Measurements from ENCODE around the gene TNPO3.

- TF ChIP-seq CTCF (IDR thresholded peaks at IDR 0.05), result no peak
- TF ChIP-seq POLR2A (IDR thresholded peaks at IDR 0.05), result no peak
Observed at GRCh38 chr7:128974241-128974934, 80.5 kb downstream of the TNPO3 start.

Measured in suprapubic skin (tissue), 3 donors.